Chondrocyte (in vitro differentiated cells): Measurements from ENCODE around the gene WNT10A. TPM values are rescaled to one million over a fixed set of nuclear protein-coding genes. Genes with fewer than 3 reads are reported as not detected.

Experiments used
- DNase-seq: peaks from one replicate; pipeline ENCODE4 v3.0.0; 2021; ENCODE audit warnings: mixed read lengths, low spot score
- H3K27ac Mint-ChIP-seq: one replicate; pipeline ENCODE4 v1.8.0; 2021; ENCODE audit warnings: mild to moderate bottlenecking, moderate library complexity, mixed read lengths; ENCODE audit not compliant: unreplicated experiment
- H3K27me3 Mint-ChIP-seq: 2 replicates; pipeline ENCODE4 v1.8.0; 2021; ENCODE audit warnings: low read depth, mixed read lengths
- H3K36me3 Mint-ChIP-seq: 2 replicates; pipeline ENCODE4 v1.8.0; 2021; ENCODE audit warnings: low read depth, mixed read lengths
- H3K4me1 Mint-ChIP-seq: 2 replicates; pipeline ENCODE4 v1.8.0; 2021; ENCODE audit warnings: low read depth, mild to moderate bottlenecking, mixed read lengths
- H3K4me3 Mint-ChIP-seq: one replicate; pipeline ENCODE4 v1.8.0; 2021; ENCODE audit warnings: mild to moderate bottlenecking, moderate library complexity, mixed read lengths; ENCODE audit not compliant: unreplicated experiment
- H3K9me3 Mint-ChIP-seq: 2 replicates; pipeline ENCODE4 v1.8.0; 2021; ENCODE audit warnings: low read depth, mixed read lengths
- CTCF ChIP-seq: fragments of 200-600 bp; sonication (generic); IDR thresholded peaks from 2 replicates; pipeline ENCODE4 v1.5.0; 2021; ENCODE audit warnings: antibody characterized with exemption, mild to moderate bottlenecking, moderate library complexity
- total RNA-seq: library from RNA; stranded (reverse); gene quantifications from 3 replicates; pipeline ENCODE4 v1.2.1, GENCODE V29; 2021

Gene WNT10A
- total RNA-seq, 1 donor from 2014 or later = not detected

- H3K4me1 Mint-ChIP-seq = peaks cover 8% of the 10 kb centered on the region
- H3K36me3 Mint-ChIP-seq = no peaks in the 10 kb centered on the region
- H3K27ac Mint-ChIP-seq = no peak overlapping the region
- no peak for TF ChIP-seq CTCF
- DNase-seq = peak; percentile 34
- no peak overlapping the region for H3K4me3 Mint-ChIP-seq
- no peaks in the 10 kb centered on the region for H3K9me3 Mint-ChIP-seq
- H3K27me3 Mint-ChIP-seq = peaks cover 63% of the 10 kb centered on the region
Measured at GRCh38 chr2:218869064-218869463, 11.6 kb upstream of the WNT10A start.

DNA sequence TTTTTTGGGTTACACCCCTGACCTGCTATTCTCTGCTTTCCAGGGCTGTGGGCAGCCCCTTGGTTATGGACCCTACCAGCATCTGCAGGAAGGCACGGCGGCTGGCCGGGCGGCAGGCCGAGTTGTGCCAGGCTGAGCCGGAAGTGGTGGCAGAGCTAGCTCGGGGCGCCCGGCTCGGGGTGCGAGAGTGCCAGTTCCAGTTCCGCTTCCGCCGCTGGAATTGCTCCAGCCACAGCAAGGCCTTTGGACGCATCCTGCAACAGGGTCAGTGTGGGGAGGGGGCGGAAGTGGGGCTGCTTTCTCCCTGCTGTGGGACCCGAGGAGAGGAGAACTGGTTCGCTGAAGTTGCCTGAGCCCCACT, 9.7 kb upstream of the WNT10A start:
- Mint-ChIP-seq H3K4me3 (no peak overlapping the region), H3K27ac (no peak overlapping the region), H3K27me3 (peaks cover 75% of the 10 kb centered on the region), H3K4me1 (peaks cover 8% of the 10 kb centered on the region), H3K9me3 (no peaks in the 10 kb centered on the region), H3K36me3 (no peaks in the 10 kb centered on the region)
- TF ChIP-seq CTCF = no peak
- DNase-seq = no peak

- Mint-ChIP-seq H3K9me3 (no peaks in the 10 kb centered on the region), H3K36me3 (no peaks in the 10 kb centered on the region), H3K27ac (no peak overlapping the region), H3K4me3 (no peak overlapping the region), H3K27me3 (peaks cover 73% of the 10 kb centered on the region), H3K4me1 (peaks cover 8% of the 10 kb centered on the region)
- DNase-seq = no peak
- no peak for TF ChIP-seq CTCF
Measured at GRCh38 chr2:218871345-218872302, 9.0 kb upstream of the WNT10A start.

GRCh38 chr2:218872645-218873358, 7.8 kb upstream of the WNT10A start:
- peak overlapping the region; percentile 38 for H3K4me3 Mint-ChIP-seq
- H3K36me3 Mint-ChIP-seq = no peaks in the 10 kb centered on the region
- H3K27ac Mint-ChIP-seq = no peak overlapping the region
- no peak for DNase-seq
- TF ChIP-seq CTCF = no peak
- H3K27me3 Mint-ChIP-seq = peaks cover 70% of the 10 kb centered on the region
- no peaks in the 10 kb centered on the region for H3K9me3 Mint-ChIP-seq
- H3K4me1 Mint-ChIP-seq = peaks cover 8% of the 10 kb centered on the region

- peak overlapping the region; percentile 38 for H3K4me3 Mint-ChIP-seq
- DNase-seq = no peak
- H3K36me3 Mint-ChIP-seq = no peaks in the 10 kb centered on the region
- no peak overlapping the region for H3K27ac Mint-ChIP-seq
- peaks cover 68% of the 10 kb centered on the region for H3K27me3 Mint-ChIP-seq
- H3K4me1 Mint-ChIP-seq = peaks cover 8% of the 10 kb centered on the region
- no peaks in the 10 kb centered on the region for H3K9me3 Mint-ChIP-seq
- TF ChIP-seq CTCF = peak; percentile 11
Measured at GRCh38 chr2:218873359-218874194, 7.1 kb upstream of the WNT10A start.
